HG03558 (cell line): ENCODE measurements around the gene LRP11.
"Not testable (repeated sequence)": the region's sequence is repeated elsewhere in the genome, so short reads cannot be mapped to it uniquely, and the experiment has no call there.

ENCODE experiments used
- ATAC-seq: cut with Tn5 transposase; IDR thresholded peaks from one replicate; pipeline ENCODE4 v1.9.1; 2021; ENCODE audit warnings: moderate number of reproducible peaks; ENCODE audit not compliant: unreplicated experiment; ENCODE audit errors: extremely low read depth

Gene LRP11

DNA sequence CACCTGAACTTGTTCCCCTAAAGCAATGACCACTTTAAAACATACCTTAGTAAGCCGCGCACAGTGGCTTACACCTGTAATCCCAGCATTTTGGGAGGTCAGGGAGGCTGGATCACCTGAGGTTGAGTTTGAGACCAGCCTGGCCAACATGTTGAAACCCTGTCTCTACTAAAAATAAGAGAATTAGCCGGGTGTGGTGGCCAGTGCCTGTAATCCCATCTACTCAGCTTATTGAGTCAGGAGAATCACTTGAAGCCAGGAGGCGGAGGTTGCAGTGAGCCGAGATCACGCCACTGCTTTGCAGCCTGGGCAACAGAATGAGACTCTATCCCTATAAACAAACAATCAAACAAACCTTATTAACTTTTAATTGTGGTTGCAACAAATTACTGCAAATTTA, 35.3 kb upstream of the LRP11 start:
- no peak for ATAC-seq

DNA sequence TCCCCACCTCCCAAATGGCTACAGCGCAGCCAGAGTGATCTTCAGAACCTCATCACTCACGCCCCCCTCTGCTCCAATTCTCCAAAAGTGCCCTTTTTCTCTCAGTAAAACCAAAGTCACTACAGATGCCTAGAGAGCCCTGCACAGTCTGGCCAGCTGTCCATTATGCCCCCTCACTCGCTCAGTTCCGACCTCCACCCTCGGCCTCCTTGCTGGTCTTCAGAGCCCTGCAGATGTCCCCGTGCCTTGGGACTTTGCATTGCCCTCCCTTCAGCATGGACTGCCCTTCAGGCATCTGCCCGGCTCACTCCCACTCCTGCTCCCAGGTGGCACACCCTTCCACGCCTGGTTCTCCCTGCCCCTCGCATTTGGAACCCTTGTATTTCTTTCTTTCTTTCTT, 34.8 kb upstream of the LRP11 start:
- ATAC-seq = no peak

DNA sequence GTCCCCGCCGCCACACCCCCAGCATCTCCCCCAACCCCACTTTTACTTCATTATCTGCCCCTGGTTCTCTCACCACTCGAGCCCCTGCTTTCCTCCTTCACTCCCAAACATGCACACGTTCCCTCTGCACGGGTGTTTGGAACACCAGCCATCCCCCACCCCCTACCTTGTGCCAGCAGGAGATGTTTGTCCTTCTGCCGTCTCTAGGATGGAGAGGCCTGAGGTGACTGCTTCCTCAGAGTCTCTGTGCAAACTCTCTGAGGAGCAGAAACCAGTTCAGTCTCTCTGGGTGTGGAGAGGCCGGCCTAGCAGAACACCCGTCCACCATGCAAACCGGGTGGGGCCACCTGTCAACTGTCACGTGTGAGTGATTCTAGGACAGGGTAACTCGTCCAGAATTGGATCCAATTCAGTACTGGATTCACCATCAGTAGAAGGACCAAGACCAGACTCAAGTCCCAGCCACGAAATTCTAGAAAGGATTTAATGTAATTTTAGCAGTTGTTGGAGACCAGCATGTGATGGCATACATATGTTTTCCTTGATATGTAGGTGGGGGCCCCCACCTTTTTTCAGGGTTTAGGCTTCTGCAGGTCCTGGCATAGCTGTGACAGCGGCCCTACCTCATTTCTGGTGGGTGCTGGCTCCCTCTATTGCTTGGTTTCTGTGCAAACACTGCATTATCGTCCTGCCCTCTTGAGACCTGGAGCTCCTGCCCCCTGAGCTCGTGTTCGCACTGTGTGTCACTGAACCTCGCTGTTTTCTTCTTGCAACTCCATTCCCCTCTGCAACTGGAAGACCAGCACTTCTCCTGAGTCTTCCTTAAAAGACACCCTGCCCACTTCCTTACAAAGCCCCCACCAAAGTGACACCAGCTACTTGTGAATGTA, 33.9 kb upstream of the LRP11 start, which contains the start of gene RAET1E:
Gene RAET1E, minus strand, starts transcription at position 259 of the 890 bp plus-strand sequence. CDS start 7,212 bp downstream, outside the sequence.
- ATAC-seq = no peak

DNA sequence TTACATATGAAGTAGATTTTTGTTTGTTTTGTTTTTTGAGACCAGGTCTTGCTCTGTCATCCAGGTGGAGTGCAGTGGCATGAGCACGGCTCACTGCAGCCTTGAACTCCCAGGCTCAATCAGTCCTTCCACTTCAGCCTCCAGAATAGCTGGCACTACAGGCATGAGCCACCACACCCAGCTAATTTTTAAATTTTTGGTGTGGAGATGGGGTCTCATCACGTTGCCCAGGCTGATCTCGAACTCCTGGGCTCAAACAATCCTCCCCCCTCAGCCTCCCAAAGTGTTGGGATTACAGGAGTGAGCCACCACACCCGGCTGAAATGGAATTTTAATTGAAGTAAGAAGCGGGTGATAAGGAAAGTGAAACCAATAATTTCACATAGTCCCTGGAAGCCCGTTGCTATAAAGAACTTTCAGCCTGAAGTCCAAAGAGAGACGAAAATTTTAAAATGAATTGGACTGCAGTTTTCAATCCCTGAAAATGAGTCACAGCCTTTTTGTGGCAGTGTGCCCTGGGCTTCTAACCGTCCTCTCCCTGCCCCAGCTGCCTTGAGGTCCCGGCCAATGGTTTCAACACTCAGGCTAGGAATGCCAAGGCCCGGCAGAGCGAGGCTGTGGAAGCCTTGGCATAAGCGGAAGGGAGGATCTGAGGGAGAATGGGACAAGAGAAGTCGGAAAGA, 33.0 kb upstream of the LRP11 start:
- ATAC-seq = no peak

DNA sequence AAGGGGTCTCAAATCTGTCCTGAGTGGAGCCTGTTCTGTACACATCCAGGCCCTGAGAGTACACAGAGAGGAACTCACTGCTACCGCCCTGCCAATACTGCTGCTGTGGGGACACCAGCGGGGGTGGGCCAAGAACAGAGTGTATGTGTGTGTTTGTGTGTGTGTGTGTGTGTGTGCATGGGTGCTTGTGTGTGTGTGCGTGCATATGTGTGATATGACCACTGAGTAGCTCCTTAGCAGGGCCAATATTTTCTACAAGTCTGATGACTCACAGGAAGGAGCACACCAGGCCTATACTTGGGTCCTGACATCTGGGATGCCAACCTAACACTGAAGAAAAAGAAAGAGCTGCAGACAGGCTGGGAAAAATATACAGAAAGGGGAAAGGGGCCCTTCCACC, 32.3 kb upstream of the LRP11 start:
- ATAC-seq = no peak

DNA sequence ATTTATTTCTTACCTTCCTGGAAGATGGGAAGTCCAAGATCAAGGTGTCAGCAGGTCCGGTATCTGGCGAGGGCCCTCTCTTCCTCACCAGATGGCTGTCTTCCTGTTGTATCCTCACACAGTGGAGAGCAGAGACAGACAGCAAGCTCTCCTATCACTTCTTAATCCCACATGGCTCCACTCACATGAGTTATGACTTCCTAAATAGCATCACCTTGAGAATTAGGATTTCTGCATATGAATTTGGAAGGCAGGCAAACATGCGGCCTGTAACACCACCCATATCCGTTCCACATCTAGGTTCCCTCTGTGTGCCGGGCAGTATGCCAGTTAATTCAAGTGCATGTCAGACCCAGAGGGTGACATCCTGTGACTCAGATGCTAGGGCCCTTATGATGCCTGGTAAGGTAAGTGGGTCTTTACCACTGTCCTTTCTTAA, 31.7 kb upstream of the LRP11 start:
- no peak for ATAC-seq

DNA sequence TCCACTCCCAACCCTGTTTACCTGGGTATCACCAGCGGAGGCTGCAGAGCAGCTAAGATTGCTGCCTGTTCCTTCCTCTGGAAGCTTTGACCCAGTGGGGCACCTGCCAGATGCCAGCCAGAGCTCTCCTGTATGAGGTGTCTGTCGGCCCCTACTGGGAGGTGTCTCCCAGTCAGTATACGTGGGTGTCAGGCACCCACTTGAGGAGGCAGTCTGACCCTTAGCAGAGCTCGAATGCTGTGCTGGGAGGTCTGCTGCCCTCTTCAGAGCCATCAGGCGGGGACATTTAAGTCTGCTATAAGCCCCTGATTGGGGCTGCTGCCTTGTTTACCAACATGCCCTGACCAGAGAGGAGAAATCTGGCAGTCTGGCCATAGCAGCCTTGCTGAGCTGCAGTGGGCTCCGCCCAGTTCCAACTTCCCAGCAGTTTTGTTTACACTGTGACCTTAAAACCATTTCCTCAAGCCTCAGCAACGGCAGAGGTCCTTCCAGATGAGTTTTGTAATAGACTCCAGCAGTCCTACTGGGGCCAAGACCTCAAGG, 31.0 kb upstream of the LRP11 start:
- no peak for ATAC-seq

DNA sequence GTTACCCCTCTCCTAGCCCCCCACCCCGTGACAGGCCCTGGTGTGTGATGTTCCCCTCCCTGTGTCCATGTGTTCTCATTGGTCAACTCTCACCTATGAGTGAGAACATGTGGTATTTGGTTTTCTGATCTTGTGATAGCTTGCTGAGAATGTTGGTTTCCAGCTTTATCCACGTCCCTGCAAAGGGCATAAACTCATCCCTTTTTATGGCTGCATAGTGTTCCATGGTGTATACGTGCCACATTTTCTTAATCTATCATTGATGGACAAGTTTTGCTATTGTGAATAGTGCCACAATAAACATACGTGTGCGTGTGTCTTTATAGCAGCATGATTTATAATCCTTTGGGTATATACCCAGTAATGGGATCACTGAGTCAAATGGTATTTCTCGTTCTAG, 27.7 kb upstream of the LRP11 start:
- ATAC-seq = not testable (repeated sequence)

DNA sequence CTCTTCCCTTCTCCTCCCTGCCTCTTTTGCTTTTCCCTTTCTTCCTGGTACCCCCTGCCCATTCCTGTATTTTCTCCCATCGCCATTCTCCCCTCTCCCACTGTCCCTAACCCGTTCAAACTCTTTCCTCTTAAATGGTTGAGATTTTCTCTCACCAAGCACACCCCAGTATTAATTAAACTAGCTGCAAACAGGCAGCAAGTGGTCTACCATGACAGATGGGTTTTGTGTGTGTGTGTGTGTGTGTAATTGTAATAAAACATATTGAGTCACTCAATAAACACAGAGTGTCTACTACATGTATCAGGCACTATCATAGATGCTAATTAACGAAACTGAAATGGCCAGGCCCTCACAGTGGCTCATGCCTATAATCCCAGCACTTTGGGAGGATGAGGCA, 27.1 kb upstream of the LRP11 start:
- no peak for ATAC-seq

DNA sequence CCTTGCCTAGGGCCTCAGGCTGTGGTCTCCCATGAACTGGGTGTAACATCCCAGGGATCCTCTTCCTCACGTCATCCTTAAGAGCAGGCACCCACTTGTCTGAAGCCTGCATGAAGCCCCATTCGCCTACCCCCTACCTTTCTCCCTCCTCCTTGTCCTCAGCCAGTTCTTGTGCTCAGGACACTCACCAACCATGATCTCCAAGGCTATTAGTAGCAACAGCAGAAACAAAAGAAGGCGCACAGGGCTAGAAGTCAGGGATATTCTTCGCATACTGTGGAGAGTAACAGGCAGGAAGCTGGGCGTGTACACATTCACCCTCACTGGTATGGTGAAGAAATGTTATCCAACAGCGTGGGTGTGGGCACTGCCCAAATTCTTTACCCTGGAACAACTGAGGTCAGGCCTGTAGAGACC, 26.5 kb upstream of the LRP11 start:
- no peak for ATAC-seq

DNA sequence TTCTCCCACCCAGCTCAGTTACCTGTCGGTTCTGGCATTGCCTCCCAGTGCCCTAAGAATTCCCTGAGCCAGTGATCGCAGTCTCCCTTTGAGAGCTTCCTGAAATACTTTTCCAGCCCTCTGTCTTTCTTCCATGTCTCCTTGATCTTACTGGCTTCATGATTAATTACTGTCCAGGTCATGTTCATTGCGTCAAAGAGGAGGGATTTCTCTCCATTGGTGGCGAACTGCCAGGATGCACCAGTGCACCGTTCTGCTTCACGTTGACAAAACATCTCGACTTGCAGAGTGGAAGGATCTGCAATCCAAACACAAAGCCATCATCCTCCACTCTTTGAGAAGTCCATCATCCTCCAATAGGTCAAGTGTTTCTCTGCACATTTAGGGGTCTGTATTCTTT, 25.2 kb upstream of the LRP11 start:
- no peak for ATAC-seq

DNA sequence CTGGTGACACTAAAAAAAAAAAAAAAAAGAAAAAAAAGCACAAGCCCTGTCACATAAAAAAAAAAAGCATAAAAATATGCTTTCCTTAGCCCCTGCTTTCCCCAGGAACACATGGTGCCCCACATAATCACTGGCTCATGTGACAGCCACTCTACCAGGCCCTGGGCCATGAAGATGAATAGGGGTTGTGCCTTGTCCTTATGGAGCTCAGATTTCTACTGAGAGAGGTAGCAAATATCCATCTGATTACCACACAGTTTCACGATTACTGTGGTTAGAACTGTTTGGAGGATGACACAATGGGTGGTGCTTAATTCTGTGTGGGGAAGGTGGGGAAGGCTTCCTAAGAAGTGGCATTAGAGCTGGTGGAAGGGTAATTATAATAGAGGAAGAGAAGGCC, 24.5 kb upstream of the LRP11 start:
- ATAC-seq = no peak

DNA sequence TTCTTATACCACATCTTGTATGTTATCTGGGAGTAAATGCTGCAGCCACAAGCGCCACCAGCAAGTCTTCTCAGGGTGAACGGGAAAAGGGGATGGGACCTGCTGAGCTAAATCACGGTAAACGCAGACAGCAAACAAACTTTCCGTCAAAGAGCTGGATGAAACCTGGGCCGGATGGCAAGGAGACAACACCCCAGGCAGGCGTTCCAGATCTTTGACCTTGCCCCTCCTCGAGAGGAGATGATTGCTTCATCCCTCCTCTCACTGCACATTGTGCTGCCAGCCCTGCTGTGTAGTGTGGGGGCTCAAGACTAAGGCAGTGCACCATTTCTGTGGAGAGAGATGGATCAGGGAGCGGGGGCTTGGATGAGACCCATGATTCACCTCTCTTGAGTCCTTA, 23.9 kb upstream of the LRP11 start:
- ATAC-seq = no peak

DNA sequence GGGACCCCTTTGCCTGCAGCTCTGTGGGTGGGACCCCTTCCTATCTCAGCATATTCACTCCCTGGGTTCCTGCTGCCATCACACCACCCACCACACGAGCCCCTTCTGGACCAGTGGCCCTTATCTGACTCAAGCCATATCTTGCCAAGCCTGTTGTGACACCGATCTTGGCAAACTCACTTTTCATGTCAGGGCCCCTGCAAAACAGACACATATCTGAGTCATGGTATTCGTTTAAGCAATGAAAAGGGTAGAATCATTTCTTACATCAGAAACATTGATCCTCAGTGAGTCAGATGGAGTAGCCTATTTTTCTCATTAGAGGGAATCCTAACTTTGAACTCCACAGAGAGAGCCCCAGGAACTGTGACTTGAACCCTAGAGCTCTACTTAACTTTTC, 23.2 kb upstream of the LRP11 start:
- no peak for ATAC-seq

DNA sequence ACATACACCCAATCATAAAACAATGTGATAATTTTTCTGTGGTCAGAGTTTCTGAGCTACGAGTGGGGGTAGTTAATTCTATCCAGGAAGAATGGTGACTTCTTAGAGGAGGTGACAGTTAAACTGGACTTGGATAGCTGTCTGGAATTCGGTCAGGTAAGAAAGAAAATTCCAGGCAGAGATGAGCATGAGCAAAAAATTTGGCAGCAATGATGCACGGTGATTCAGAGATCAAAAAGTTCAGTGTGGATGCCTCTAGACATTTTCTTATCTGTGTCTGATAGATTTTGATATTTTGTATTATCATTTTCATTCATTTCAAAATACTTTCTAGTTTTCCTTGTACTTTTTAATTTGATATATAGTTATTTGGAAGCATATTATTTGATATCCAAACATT, 21.7 kb upstream of the LRP11 start:
- no peak for ATAC-seq

DNA sequence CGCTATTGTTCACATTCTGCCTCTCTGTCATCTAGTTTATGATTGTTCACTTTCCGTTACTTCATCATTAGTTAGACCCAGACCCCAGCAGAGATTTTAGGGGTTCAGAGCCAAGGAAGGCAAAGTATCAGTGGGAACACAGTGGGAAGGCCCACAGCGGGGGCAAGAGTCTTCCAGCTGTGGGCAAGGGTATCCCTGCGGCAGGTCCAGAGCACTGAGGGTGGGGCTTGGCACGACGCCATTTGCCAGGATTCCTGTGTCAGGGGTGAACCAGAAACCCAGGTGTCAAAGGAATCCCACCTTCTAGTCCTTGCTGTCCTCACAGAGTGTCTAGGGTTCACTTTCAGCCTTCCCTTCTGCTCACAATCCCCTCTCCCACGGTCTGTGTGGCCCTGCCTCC, 20.5 kb upstream of the LRP11 start:
- no peak for ATAC-seq

DNA sequence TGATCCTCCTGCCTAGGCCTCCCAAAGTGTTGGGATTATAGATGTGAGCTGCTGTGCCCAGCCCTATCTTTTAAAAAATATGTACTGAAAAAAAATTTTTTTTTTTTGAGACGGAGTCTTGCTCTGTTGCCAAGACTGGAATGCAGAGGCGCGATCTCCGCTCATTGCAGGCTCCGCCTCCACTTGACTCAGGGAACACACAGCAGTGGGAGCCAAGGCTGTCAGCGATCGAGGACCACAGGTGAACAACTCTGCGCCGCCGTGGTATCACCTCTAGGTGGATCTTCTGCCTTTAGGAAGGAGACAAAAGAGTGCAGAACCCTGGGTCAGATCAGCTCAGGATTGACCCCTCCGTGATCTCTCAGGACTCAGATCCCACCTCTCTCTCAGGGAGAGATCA, 20.1 kb upstream of the LRP11 start:
- no peak for ATAC-seq

DNA sequence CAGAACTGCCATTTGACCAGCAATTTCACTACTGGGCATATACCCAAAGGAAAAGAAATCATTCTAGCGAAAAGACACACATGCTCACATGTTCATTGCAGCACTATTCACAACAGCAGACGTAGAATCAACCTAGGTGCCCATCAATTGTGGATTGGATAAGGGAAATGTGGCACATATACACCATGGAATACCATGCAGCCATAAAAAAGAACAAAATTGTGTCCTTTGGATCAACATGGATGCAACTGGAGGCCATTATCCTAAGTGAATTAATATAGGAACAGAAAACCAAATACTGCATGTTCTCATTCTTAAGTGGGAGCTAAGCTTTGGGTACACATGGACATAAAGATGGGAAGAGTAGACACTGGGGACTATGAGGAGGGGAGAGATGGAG, 17.7 kb upstream of the LRP11 start:
- ATAC-seq = no peak

DNA sequence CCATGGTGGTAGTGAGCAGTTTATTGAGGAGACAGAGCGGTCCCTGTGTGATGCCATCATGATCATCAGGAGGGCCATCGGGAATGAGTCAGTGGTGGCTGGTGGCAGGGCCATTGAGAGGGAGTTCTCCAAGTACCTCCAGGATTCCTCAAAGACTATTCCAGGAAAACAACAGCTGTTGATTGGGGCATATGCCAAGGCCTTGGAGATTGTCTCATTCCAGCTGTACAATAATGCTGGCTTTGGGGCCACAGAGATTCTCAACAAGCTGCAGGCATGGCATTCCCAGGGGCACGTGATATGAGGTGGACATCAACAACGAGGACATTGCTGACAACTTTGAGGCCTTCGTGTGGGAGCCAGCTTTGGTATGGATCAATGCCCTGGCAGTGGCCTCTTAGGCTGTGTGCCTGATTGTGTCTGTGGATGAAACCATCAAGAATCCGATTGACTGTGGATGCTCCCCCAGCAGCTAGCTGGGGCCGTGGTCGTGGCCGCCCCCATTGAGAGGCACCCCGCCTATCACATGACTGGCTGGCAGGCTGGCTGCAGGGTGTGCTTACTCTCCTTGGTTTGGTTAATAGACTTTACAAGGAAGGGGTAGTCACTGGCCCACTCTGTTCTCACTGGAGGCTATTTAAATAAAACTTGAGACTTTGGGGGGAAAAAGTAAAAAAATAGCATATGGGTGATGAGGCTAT, 17.1 kb upstream of the LRP11 start:
- ATAC-seq = no peak

DNA sequence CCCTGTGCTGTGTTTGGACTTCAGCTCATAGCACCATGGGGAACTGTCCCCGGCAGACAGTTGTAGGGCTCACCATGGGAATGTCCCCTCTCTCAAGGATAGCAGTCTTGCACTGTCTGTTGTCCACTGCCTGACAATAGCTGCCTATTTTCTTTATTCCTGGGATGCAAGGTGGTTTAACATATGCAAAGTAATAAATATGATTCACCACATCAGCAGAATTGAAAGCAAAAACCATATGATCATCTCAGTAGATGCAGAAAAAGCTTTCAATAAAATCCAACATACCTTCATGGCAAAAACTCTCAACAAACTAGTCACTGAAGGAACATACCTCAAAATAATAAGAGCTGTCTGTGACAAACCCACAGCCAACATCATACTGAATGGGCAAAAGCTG, 13.5 kb upstream of the LRP11 start:
- ATAC-seq = no peak
